Measurements from ENCODE around the gene ZBTB46. TPM values are rescaled to one million over a fixed set of nuclear protein-coding genes. Genes with fewer than 3 reads are reported as not detected.

Gene ZBTB46
- total RNA-seq, 1 experiment from 2014 or later = 13.5 TPM

DNA sequence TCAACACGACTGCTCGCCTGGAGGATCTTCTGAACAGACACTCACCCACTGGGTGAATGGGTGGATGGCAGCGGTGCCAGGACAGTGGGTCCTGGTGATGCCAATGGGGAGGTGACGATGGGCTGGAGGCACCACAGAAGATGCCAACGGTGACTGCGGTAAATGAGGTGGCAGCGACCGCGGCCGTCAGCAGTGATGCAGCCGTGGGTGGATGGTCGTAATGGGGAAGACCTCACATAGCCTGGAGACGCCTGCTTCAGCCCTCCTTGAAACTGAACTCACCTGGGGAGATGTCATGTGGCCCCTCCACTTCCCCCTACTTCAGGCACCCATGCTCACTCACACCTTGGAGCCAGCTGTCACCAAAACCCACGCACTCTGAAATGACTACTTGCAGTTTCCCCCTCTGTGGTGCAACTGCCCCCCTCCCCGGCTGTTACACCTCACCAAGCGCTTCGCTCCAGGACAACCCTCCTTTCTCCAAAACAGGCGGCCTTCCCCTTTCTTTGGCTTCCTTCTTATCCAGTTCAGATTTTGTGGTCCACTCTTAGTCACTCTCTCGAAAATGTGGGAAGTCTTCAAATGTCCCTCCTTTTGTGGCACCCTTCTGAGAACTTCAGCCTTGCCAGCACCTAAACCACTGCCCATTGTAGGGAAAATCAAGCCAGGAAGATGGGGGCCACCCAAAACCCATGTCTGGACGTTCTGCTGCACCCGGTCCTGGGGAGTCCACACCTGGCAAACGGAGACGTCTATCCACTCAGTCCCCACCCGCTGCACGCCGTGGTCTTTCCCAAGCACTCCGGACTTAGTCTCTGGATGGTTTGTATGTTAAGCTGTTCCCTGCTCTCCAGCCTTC is 19.9 kb upstream of the ZBTB46 start:
- Histone ChIP-seq H3K4me3 (ENCODE audit: insufficient read depth, low read depth, low read length) (no peak overlapping the region), H3K27me3 (ENCODE audit: control insufficient read depth, insufficient read depth, low read length) (peaks cover 2% of the 10 kb centered on the region; the same call in 1 of the 2 replicates), H3K36me3 (replicated peaks; ENCODE audit: control insufficient read depth, insufficient read depth, low read length) (no peaks in the 10 kb centered on the region)
- no peak for DNase-seq

GRCh38 chr20:63848003-63848911 is 17.2 kb upstream of the ZBTB46 start:
- Histone ChIP-seq H3K27me3 (ENCODE audit: control insufficient read depth, insufficient read depth, low read length) (no peaks in the 10 kb centered on the region), H3K36me3 (replicated peaks; ENCODE audit: control insufficient read depth, insufficient read depth, low read length) (no peaks in the 10 kb centered on the region), H3K4me3 (ENCODE audit: insufficient read depth, low read depth, low read length) (no peak overlapping the region)
- no peak for DNase-seq

DNA sequence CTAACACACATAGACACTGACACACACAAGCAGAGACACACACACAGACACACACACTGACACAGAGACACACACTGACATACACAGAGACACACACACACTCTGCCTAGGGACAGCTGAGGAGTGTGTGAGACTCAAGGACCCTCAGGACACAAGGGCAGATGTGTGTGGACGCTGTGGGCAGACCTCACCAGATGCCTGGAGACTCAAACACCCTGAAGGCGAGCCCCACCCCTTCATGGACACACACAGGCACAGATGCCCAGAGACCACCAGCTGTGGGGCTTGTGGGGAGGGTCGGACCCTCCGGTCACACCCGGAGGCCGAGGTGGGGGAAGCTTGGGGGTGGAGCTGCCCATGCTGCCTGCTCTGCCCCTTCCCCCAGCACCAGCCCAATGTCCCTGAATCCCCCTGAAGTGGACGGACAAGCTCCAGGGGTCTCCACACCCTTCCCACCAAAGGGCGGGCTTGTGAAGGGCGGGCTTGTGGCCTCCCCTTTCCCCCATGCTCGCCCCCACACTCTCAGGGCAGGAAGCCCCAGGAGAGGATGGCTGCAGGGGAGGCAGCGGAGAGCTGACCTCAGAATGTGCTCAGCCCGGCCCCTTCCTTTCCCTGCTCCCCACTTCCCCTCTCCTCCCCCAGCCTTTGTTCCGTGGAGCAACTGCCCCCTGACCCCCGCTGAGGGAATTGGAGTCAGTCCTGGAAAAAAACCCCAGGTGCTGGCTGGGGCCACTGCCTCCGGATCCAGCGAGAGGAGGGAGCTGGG is 16.4 kb upstream of the ZBTB46 start:
- H3K4me3 ChIP-seq (ENCODE audit: insufficient read depth, low read depth, low read length) = 0 out of 2 replicates have a peak overlapping the region, but pooled peaks have one; percentile 2
- no peaks in the 10 kb centered on the region for H3K36me3 ChIP-seq (replicated peaks; ENCODE audit: control insufficient read depth, insufficient read depth, low read length)
- no peaks in the 10 kb centered on the region for H3K27me3 ChIP-seq (ENCODE audit: control insufficient read depth, insufficient read depth, low read length)
- peak; percentile 95 for DNase-seq

- DNase-seq = no peak
- H3K4me3 ChIP-seq (ENCODE audit: insufficient read depth, low read depth, low read length) = no peak overlapping the region
- no peaks in the 10 kb centered on the region for H3K36me3 ChIP-seq (replicated peaks; ENCODE audit: control insufficient read depth, insufficient read depth, low read length)
- no peaks in the 10 kb centered on the region for H3K27me3 ChIP-seq (ENCODE audit: control insufficient read depth, insufficient read depth, low read length)
Observed at GRCh38 chr20:63846888-63847236, 15.8 kb upstream of the ZBTB46 start.

DNA sequence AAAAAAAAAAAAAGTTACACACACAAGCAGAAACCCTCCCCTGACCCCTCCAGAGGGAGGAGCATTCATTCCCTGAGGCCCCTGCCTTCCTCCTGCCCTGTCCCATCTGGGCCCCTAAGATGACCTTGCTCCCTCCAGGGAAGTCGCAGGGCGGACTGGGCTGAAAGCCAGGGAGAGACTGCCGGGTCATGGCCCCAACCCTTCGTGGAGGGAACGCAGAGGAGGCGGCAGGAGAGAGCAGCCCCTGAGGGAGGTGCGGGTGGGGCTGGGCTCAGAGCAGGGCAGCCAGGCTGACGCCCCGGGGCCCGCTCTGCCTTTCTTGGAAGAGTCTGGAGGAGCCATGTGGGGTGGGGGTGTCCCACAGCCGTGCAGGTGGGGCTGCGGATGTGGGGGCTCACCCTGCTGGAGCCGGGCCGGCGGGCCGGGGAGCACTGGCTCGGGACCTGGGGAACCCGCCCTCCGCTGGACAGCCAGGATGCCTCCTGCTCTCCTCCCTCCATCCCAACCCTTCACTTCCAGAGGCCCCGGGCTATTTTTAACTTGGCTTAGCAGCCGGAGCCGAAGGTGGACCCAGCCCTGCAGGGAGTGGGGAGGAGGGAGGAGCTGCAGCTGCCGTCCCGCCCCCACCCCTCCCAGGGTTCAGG is 15.2 kb upstream of the ZBTB46 start:
- peak overlapping the region; percentile 45 for H3K4me3 ChIP-seq (ENCODE audit: insufficient read depth, low read depth, low read length)
- H3K36me3 ChIP-seq (replicated peaks; ENCODE audit: control insufficient read depth, insufficient read depth, low read length) = no peaks in the 10 kb centered on the region
- peak; percentile 94 for DNase-seq
- H3K27me3 ChIP-seq (ENCODE audit: control insufficient read depth, insufficient read depth, low read length) = no peaks in the 10 kb centered on the region

DNA sequence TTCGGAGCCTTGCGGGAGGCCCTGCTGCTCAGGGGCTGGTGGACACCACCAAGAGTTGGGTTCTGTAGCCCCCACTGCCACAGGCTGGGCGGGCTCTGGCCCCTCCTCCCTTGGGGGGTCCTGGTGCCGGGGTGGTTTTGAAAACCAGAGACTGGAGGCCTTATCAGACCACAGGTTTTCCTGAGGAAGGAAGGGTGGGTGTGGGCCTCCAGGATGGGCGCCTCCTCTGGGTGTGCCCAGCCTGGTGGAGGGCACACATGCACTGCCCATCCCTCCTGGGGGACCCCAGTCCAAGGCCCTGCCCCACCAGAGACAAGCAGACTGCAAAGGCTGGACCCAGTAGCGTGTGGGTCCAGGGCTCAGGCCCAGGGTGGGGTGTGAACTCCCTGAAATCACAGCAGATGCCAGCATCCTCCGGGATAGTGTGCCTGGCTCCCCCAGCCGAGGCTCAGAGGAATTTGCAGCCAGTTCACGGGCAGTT is 13.5 kb upstream of the ZBTB46 start:
- H3K36me3 ChIP-seq (replicated peaks; ENCODE audit: control insufficient read depth, insufficient read depth, low read length) = no peaks in the 10 kb centered on the region
- no peak for DNase-seq
- H3K4me3 ChIP-seq (ENCODE audit: insufficient read depth, low read depth, low read length) = no peak overlapping the region
- no peaks in the 10 kb centered on the region for H3K27me3 ChIP-seq (ENCODE audit: control insufficient read depth, insufficient read depth, low read length)

DNA sequence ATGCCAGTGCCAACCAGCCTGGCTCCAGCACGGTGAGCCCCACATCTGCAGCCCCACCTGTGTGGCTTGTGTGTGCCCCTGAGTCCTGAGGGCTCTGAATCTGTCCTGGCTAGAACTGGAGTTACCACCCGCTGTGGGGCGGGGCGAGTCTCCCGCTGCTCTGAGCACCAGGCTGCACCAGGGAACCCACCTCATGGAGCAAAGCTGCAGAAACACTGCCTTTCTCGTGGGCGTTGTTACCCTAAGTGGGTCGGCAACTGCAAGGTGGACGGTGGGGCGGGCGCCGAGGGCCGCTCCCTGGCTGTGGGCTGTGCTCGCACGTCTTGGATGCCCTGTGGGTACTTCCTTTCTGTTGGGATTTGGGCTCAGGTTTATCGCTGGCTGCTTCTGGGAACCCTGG is 12.7 kb upstream of the ZBTB46 start:
- H3K27me3 ChIP-seq (ENCODE audit: control insufficient read depth, insufficient read depth, low read length) = no peaks in the 10 kb centered on the region
- DNase-seq = no peak
- no peaks in the 10 kb centered on the region for H3K36me3 ChIP-seq (replicated peaks; ENCODE audit: control insufficient read depth, insufficient read depth, low read length)
- H3K4me3 ChIP-seq (ENCODE audit: insufficient read depth, low read depth, low read length) = no peak overlapping the region

DNA sequence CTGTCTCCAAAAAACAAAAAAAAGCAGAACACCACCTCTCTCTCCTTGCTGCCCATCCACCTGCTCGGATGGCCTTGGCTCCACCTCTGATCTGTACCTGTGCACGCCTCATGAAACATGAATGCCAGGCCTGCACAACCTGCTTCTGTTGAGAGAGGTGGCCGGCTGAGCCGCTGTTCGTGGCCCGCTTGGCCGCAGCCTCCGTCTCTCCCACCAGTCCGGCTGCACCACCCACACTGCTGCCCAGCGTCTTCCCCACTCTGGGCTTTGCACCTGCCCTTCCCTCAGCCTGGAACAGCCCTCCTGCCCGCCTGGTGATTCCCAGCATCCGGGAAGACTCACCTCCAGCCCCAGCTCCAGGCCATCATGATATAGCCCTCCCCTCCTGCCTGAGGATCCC is 12.2 kb upstream of the ZBTB46 start:
- Histone ChIP-seq H3K27me3 (ENCODE audit: control insufficient read depth, insufficient read depth, low read length) (no peaks in the 10 kb centered on the region), H3K36me3 (replicated peaks; ENCODE audit: control insufficient read depth, insufficient read depth, low read length) (no peaks in the 10 kb centered on the region), H3K4me3 (ENCODE audit: insufficient read depth, low read depth, low read length) (no peak overlapping the region)
- DNase-seq = no peak

GRCh38 chr20:63842258-63842657 is 11.2 kb upstream of the ZBTB46 start:
- Histone ChIP-seq H3K27me3 (ENCODE audit: control insufficient read depth, insufficient read depth, low read length) (no peaks in the 10 kb centered on the region), H3K36me3 (replicated peaks; ENCODE audit: control insufficient read depth, insufficient read depth, low read length) (no peaks in the 10 kb centered on the region), H3K4me3 (ENCODE audit: insufficient read depth, low read depth, low read length) (no peak overlapping the region)
- DNase-seq = no peak

GRCh38 chr20:63840405-63840828 is 9.4 kb upstream of the ZBTB46 start:
- Histone ChIP-seq H3K27me3 (ENCODE audit: control insufficient read depth, insufficient read depth, low read length) (no peaks in the 10 kb centered on the region), H3K4me3 (ENCODE audit: insufficient read depth, low read depth, low read length) (no peak overlapping the region), H3K36me3 (replicated peaks; ENCODE audit: control insufficient read depth, insufficient read depth, low read length) (no peaks in the 10 kb centered on the region)
- DNase-seq = no peak

DNA sequence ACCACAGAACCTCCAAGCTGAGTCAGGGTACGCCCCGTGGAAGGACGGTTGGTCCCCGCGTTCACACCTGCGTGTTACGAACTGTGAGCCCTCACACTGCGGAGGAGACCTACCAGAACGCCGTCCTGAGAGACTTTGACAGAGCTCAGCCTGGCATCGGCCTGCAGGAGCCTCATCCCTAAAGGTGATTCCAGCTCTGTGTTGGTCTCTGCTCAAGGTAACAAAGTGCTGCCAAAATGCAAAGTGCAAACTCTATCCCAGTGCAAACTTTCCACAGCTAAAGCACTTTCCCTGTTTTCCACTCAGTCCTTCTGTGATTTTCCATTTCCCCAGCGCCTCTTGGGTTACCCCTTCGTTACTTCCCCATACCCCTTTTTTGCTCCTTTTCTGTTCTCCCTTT is 8.6 kb upstream of the ZBTB46 start:
- no peak overlapping the region for H3K4me3 ChIP-seq (ENCODE audit: insufficient read depth, low read depth, low read length)
- H3K27me3 ChIP-seq (ENCODE audit: control insufficient read depth, insufficient read depth, low read length) = no peaks in the 10 kb centered on the region
- H3K36me3 ChIP-seq (replicated peaks; ENCODE audit: control insufficient read depth, insufficient read depth, low read length) = no peaks in the 10 kb centered on the region
- no peak for DNase-seq

- Histone ChIP-seq H3K4me3 (ENCODE audit: insufficient read depth, low read depth, low read length) (no peak overlapping the region), H3K36me3 (replicated peaks; ENCODE audit: control insufficient read depth, insufficient read depth, low read length) (no peaks in the 10 kb centered on the region), H3K27me3 (ENCODE audit: control insufficient read depth, insufficient read depth, low read length) (peaks cover 6% of the 10 kb centered on the region)
- no peak for DNase-seq
Observed at GRCh38 chr20:63837479-63837878, 6.4 kb upstream of the ZBTB46 start.

- peaks cover 14% of the 10 kb centered on the region for H3K27me3 ChIP-seq (ENCODE audit: control insufficient read depth, insufficient read depth, low read length)
- DNase-seq = peak; percentile 71
- no peaks in the 10 kb centered on the region for H3K36me3 ChIP-seq (replicated peaks; ENCODE audit: control insufficient read depth, insufficient read depth, low read length)
- no peak overlapping the region for H3K4me3 ChIP-seq (ENCODE audit: insufficient read depth, low read depth, low read length)
Observed at GRCh38 chr20:63836458-63837344, 5.6 kb upstream of the ZBTB46 start.
